Measurements from ENCODE around the gene AKT1.
"Not testable (repeated sequence)": the region's sequence is repeated elsewhere in the genome, so short reads cannot be mapped to it uniquely, and the experiment has no call there.

AKT1 gene

DNA sequence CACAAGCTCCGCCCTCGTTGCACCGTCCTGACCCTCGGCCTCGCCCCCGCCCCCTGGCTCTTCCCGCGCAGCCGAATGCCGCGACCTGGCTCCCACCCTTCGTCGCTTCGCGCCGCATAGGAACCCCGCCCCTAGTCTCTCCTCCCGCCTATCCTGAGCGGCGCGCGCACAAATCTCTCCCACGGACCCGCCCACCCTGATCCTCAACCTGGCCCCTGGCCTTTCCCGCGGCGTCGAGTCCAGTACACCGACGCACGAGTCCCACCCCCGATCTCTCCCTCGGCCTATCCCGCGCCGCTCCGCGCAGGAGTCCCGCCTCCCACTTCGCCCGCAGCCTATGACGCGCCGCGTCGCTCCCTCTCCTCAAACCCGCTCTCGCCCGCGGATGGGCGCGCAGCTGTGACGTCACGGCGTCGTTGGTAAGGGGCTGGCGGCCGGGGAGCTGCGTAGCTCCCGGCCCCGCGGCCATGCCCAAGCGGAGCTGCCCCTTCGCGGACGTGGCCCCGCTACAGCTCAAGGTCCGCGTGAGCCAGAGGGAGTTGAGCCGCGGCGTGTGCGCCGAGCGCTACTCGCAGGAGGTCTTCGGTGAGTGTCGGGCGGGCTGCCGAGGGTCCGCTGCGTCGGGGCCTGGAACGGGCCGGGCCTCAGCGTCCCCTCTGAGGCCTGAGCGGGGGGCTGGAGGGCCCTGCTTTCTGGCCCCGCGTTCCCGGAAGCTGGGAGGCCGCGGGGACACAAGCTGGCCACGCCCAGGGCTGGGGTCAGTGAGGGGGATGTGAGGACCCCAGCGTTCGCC is 42.6 kb downstream of the AKT1 start, which contains the start of gene SIVA1:
SIVA1 (plus strand) TSS at position 413 of the 793 bp plus-strand sequence; CDS start at position 468, 55 bp downstream.
- in situ Hi-C loops (cut with HindIII; ENCODE audit: low pct_ligation_motif_present, low sequenced_read_pairs): no loop called here
- Histone ChIP-seq H3K4me3 (ENCODE audit: low read depth, low read length) (peak within 1 kb of the TSS; percentile 99), H3K27me3 (replicated peaks) (no peaks in the 10 kb centered on the region), H3K36me3 (replicated peaks) (peaks cover 14% of the 10 kb centered on the region), H3K27ac (peak within 1 kb of the TSS; percentile 69)
- DNase-seq: peak; percentile 97
- TF ChIP-seq CTCF (IDR thresholded peaks at IDR 0.05; ENCODE audit: low read depth, low read length, missing control alignments): no peak

DNA sequence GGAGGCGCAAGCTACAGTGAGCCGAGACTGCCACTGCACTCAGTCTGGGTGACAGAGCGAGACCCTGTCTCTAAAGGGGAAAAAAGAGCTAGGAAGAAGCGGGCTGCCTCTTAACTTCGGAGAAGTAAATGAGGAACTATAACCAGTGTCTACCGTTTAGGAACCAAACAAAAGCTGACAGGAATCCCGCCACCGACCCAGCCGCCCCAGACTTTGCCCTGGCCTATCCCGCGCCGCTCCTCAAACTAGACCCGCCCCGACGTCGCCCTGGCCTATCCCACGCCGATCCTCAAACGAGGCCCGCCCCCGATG is 43.2 kb downstream of the AKT1 start:
- in situ Hi-C loops (cut with HindIII; ENCODE audit: low pct_ligation_motif_present, low sequenced_read_pairs): no loop called here
- TF ChIP-seq CTCF (IDR thresholded peaks at IDR 0.05; ENCODE audit: low read depth, low read length, missing control alignments): no peak
- Histone ChIP-seq H3K27ac (no peak overlapping the region), H3K27me3 (replicated peaks) (no peaks in the 10 kb centered on the region), H3K4me3 (ENCODE audit: low read depth, low read length) (peak overlapping the region; percentile 99), H3K36me3 (replicated peaks) (peaks cover 9% of the 10 kb centered on the region)
- no peak for DNase-seq

DNA sequence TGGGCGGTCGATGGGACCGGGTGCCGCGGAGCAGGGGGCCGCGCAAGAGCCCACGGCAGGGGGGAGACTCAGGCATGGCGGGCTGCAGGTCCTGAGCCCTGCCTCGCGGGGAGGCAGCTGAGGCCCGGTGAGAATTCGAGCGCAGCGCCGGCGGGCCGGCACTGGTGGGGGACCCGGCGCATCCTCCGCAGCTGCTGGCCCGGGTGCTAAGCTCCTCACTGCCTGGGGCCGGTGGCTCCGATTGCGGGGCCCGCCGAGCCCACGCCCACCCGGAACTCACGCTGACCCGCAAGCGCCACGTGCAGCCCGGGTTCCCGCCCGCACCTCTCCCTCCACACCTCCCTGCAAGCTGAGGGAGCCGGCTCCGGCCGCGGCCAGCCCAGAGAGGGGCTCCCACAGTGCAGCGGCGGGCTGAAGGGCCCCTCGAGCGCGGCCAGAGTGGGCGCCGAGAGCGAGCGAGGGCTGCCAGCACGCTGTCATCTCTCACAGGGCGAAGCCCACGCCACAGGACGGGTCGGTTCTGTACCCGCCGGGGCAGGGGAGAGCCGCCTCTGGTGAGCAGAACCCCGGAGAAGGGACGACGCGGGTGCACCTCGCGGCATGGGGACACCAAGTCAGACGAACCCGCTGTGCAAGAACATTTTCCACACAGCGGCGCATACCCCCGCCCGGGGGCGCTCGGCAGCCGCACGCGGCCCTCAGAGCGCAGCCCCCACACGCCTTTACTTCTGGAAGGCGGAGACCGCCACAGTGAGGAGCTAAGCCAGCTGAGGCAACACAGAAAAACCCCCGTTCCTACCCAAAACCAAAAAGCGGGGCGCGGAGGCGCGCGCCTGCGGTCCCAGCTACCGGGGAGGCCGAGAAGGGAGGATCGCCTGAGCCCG is 43.8 kb downstream of the AKT1 start:
- no peak for DNase-seq
- Histone ChIP-seq H3K36me3 (replicated peaks) (peaks cover 8% of the 10 kb centered on the region), H3K27me3 (replicated peaks) (no peaks in the 10 kb centered on the region), H3K4me3 (ENCODE audit: low read depth, low read length) (peak overlapping the region; percentile 99), H3K27ac (no peak overlapping the region)
- no peak for TF ChIP-seq CTCF (IDR thresholded peaks at IDR 0.05; ENCODE audit: low read depth, low read length, missing control alignments)
- in situ Hi-C loops (cut with HindIII; ENCODE audit: low pct_ligation_motif_present, low sequenced_read_pairs): no loop called here

DNA sequence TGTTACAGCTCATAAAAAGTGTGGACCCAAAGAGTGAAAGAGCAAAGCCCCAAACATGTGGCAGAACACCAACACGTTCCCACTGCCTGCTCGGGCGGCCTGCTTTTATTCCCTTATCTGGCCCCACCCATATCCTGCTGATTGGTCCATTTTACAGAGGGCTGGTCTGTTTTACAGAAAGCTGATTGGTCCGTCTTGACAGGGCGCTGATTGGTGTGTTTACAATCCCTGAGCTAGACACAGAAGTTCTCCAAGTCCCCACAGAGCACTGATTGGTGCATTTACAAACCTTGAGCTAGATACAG is 44.8 kb downstream of the AKT1 start:
- DNase-seq; in situ Hi-C loops (cut with HindIII; ENCODE audit: low pct_ligation_motif_present, low sequenced_read_pairs); H3K27ac ChIP-seq; H3K36me3 ChIP-seq (replicated peaks); H3K4me3 ChIP-seq (ENCODE audit: low read depth, low read length); H3K27me3 ChIP-seq (replicated peaks): not testable (repeated sequence)

GRCh38 chr14:104750056-104750752 is 45.3 kb downstream of the AKT1 start:
- Histone ChIP-seq H3K27me3 (replicated peaks) (no peaks in the 10 kb centered on the region), H3K27ac (no peak overlapping the region), H3K4me3 (ENCODE audit: low read depth, low read length) (no peak overlapping the region), H3K36me3 (replicated peaks) (no peaks in the 10 kb centered on the region)
- in situ Hi-C loops (cut with HindIII; ENCODE audit: low pct_ligation_motif_present, low sequenced_read_pairs): no loop called here
- no peak for TF ChIP-seq CTCF (IDR thresholded peaks at IDR 0.05; ENCODE audit: low read depth, low read length, missing control alignments)
- DNase-seq: no peak

DNA sequence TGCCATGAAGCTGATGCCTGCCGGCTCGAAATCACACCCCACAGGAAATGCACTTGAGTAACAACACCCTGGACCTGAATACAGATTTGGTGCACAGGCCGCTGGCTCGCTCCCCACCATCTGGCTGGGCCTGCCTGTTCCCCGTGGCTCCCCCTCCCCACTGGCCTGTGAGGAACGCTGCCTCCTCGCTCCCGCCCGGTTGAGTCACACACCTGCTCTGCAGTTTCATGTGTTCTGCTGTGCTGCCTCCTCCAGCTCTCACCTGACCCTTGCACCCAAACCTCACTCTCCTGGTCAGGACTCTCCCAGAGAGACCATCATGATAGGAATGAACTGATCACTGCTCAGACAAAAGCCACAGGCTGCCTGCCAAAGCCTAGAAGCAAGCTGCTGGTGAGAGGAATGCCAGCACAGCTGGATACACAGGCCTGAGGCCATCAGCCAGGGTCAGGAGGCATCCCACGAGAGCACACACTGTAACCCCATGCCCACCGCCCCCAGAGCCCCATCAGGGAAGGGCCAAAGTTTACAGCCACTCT is 46.4 kb downstream of the AKT1 start:
- no peak for DNase-seq
- H3K27ac ChIP-seq: no peak overlapping the region
- in situ Hi-C loops (cut with HindIII; ENCODE audit: low pct_ligation_motif_present, low sequenced_read_pairs): no loop called here
- TF ChIP-seq CTCF (IDR thresholded peaks at IDR 0.05; ENCODE audit: low read depth, low read length, missing control alignments): no peak
- no peaks in the 10 kb centered on the region for H3K27me3 ChIP-seq (replicated peaks)
- H3K4me3 ChIP-seq (ENCODE audit: low read depth, low read length): no peak overlapping the region
- H3K36me3 ChIP-seq (replicated peaks): no peaks in the 10 kb centered on the region

Measured in brain microvascular endothelial cell (primary cell).